Hepatocyte (in vitro differentiated cells): ENCODE results near the gene PRSS16.

Experiments
- EZH2 ChIP-seq: fragments of 200-600 bp; sonication (generic); IDR thresholded peaks from 2 replicates; pipeline ENCODE4 v1.6.1; 2016; ENCODE audit warnings: antibody characterized with exemption, mild to moderate bottlenecking, borderline replicate concordance
- TF ChIP-seq, protein P1 (sequence below): fragments of 200-600 bp; sonication (generic); IDR thresholded peaks from 2 replicates; pipeline ENCODE4 v1.5.1; 2016; ENCODE audit warnings: antibody characterized with exemption, mild to moderate bottlenecking; ENCODE audit not compliant: poor library complexity

- no peak for TF ChIP-seq EZH2
- TF ChIP-seq, protein P1, sequence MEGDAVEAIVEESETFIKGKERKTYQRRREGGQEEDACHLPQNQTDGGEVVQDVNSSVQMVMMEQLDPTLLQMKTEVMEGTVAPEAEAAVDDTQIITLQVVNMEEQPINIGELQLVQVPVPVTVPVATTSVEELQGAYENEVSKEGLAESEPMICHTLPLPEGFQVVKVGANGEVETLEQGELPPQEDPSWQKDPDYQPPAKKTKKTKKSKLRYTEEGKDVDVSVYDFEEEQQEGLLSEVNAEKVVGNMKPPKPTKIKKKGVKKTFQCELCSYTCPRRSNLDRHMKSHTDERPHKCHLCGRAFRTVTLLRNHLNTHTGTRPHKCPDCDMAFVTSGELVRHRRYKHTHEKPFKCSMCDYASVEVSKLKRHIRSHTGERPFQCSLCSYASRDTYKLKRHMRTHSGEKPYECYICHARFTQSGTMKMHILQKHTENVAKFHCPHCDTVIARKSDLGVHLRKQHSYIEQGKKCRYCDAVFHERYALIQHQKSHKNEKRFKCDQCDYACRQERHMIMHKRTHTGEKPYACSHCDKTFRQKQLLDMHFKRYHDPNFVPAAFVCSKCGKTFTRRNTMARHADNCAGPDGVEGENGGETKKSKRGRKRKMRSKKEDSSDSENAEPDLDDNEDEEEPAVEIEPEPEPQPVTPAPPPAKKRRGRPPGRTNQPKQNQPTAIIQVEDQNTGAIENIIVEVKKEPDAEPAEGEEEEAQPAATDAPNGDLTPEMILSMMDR = no peak
These were observed 4.8 kb upstream of the PRSS16 start for GRCh38 chr6:27242589-27243265.
